ENCODE measurements around the gene SGMS1.
A peak's percentile ranks its signal among the peaks of the same experiment; 100 is the strongest.

SGMS1 gene

GRCh38 chr10:50417486-50417885 is 206.3 kb downstream of the SGMS1 start:
- H3K4me3 ChIP-seq (replicated peaks in 1 of 2; ENCODE audit: low read depth in 2 of 2, low read length in 2 of 2): peak overlapping the region; percentile 67 to 78

GRCh38 chr10:50416881-50417280 is 206.9 kb downstream of the SGMS1 start:
- DNase-seq (ENCODE audit: low read depth in 2 of 2): peak; percentile 14 to 33
- peak overlapping the region in 1 of 2 donors; percentile 78 for H3K4me3 ChIP-seq (replicated peaks in 1 of 2; ENCODE audit: low read depth in 2 of 2, low read length in 2 of 2)
- TF ChIP-seq CTCF (IDR thresholded peaks at IDR 0.05; ENCODE audit: low read depth, low read length): no peak

More at GRCh38 chr10:50417486-50417885, 206.3 kb downstream of the SGMS1 start:
- DNase-seq (ENCODE audit: low read depth in 2 of 2): peak; percentile 40 to 51
- no peak for TF ChIP-seq CTCF (IDR thresholded peaks at IDR 0.05; ENCODE audit: low read depth, low read length)

DNA sequence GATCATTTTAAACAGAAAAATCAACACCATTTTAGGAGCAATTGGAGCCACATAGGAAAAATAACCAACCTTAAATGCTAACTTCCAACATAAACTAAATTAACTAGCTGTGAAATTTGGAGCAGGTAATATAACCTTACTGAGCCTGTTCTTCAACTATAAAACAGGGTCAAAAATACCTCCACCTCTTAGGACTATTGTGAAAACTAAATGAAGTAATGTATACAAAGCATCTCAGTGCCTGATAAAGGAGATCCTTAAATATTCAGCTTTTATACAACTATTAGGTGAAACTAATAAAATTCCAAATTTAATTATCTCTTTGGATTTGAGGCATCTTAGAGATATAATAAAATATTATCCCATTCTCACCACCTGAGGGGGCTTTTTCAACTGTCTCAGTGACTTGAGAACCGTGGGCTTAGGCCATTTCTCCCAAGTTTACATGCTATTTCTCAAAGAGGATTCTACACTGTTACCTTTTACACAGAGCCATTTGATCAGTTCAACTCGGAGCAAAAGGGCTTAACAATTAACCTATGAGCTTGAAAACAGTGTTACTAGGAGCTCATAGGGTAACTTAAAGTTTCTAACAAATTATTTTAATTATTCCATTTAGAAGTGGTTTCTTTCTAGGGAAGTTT is 207.5 kb downstream of the SGMS1 start:
- H3K4me3 ChIP-seq (replicated peaks in 1 of 2; ENCODE audit: low read depth in 2 of 2, low read length in 2 of 2): peak overlapping the region in 1 of 2 donors; percentile 78
- peak; percentile 11 for TF ChIP-seq CTCF (IDR thresholded peaks at IDR 0.05; ENCODE audit: low read depth, low read length)
- peak; percentile 39 to 41 for DNase-seq (ENCODE audit: low read depth in 2 of 2)

- no peak overlapping the region for H3K4me3 ChIP-seq (replicated peaks in 1 of 2; ENCODE audit: low read depth in 2 of 2, low read length in 2 of 2)
- no peak for TF ChIP-seq CTCF (IDR thresholded peaks at IDR 0.05; ENCODE audit: low read depth, low read length)
- DNase-seq (ENCODE audit: low read depth in 2 of 2): no peak
These were observed 208.5 kb downstream of the SGMS1 start for GRCh38 chr10:50415292-50415691.

- no peak for TF ChIP-seq CTCF (IDR thresholded peaks at IDR 0.05; ENCODE audit: low read depth, low read length)
- DNase-seq (ENCODE audit: low read depth in 2 of 2): peak in 1 of 2 donors; percentile 62
- H3K4me3 ChIP-seq (replicated peaks in 1 of 2; ENCODE audit: low read depth in 2 of 2, low read length in 2 of 2): no peak overlapping the region
These were observed 213.5 kb downstream of the SGMS1 start for GRCh38 chr10:50410066-50410811.

DNA sequence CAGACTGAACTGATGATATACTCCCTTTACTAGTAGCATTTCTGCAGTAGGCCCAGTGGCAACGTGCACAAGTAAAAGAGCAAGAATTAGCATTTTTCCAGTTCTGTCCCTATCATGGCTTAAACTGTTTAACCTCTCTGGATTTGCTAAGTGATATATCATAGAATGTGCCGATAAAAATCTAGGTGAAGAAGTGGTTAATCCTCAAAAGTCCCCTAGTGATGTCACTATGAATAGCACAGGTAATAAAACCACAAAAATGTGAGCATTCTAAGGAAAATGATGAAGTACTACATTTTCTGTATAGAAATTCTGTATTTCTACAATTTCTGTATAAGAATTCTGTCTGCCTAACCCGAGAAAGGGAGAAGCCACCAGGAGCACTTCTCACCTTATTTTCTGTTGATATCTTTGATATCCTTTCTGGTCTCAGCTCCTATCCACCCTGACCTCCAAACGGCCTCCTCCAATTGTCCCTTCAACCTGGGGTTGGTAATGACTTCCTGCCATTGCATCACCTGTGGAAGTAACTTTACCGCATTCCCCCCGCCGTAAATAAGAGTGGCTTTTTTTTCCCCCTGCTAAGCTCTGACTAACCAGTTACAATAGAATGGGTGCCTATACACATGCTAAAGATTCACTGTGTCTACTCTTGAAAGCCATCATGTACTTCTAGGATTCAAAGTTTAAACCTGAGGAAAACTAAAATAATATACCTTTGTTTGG is 216.5 kb downstream of the SGMS1 start:
- no peak for DNase-seq (ENCODE audit: low read depth in 2 of 2)
- no peak overlapping the region for H3K4me3 ChIP-seq (replicated peaks in 1 of 2; ENCODE audit: low read depth in 2 of 2, low read length in 2 of 2)

More for the DNA sequence above, 216.5 kb downstream of the SGMS1 start:
- no peak for TF ChIP-seq CTCF (IDR thresholded peaks at IDR 0.05; ENCODE audit: low read depth, low read length)
